LNCaP clone FGC (cell line): ENCODE data around the gene ZBTB4.
"Not testable (repeated sequence)": the region's sequence is repeated elsewhere in the genome, so short reads cannot be mapped to it uniquely, and the experiment has no call there.

ENCODE experiments used
- DNase-seq: peaks from one replicate; pipeline ENCODE4 v3.0.0-alpha.2; 2011; ENCODE audit warnings: low read depth
- H3K4me3 ChIP-seq: 2 replicates; pipeline ENCODE4 v1.5.1; 2011; ENCODE audit warnings: mild to moderate bottlenecking, low read depth, low read length, control low read depth
- TF ChIP-seq, protein P1 (sequence below): IDR thresholded peaks from 2 replicates; pipeline ENCODE4 v1.5.1; 2012; ENCODE audit warnings: mild to moderate bottlenecking; ENCODE audit not compliant: control insufficient read depth, insufficient read depth; ENCODE audit errors: extremely low read depth

The ZBTB4 gene

DNA sequence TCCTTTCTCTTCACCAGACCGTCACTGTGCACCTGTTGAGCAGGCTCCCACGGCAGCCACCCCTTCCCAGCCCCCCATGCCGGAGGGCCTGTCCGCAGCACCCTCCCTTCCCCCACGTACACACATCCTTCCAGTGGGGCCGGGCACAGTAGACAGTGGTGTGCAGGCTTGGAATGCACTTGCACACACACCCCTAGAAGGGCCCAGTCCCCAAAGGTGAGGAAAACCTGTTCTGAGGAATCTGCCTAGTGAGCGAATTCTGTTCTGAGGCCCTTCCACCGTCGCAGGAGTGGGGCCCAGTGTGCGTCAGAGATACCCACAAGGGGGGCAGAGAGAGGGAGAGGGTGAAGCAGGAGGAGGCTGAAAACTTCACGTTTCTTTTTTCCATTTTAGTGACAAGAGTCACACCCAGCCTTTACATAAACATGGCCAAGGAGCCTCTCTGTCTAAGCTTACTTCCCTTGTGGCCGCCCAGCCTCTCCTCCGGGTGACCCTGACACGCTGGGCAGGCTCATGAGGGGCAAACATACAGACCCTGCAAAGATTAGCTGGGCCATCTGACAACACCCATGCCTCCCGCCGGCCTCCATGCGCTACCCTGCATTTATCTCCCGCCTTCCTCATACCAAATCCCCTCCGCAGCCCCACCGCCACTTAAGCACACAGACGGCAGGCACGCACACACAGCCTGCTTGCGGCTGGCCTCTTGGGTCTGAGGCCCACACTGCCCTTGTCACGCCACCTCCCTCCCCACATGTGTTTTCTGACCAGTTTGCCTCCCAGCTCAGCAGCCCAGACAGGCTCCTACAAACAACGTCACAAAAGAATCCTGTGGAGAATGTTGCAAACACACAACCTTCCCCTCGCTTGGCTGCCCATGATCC is 1.8 kb downstream of the ZBTB4 start:
- no peak for DNase-seq
- no peak overlapping the region for H3K4me3 ChIP-seq
- TF ChIP-seq, protein P1, sequence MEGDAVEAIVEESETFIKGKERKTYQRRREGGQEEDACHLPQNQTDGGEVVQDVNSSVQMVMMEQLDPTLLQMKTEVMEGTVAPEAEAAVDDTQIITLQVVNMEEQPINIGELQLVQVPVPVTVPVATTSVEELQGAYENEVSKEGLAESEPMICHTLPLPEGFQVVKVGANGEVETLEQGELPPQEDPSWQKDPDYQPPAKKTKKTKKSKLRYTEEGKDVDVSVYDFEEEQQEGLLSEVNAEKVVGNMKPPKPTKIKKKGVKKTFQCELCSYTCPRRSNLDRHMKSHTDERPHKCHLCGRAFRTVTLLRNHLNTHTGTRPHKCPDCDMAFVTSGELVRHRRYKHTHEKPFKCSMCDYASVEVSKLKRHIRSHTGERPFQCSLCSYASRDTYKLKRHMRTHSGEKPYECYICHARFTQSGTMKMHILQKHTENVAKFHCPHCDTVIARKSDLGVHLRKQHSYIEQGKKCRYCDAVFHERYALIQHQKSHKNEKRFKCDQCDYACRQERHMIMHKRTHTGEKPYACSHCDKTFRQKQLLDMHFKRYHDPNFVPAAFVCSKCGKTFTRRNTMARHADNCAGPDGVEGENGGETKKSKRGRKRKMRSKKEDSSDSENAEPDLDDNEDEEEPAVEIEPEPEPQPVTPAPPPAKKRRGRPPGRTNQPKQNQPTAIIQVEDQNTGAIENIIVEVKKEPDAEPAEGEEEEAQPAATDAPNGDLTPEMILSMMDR, result no peak

DNA sequence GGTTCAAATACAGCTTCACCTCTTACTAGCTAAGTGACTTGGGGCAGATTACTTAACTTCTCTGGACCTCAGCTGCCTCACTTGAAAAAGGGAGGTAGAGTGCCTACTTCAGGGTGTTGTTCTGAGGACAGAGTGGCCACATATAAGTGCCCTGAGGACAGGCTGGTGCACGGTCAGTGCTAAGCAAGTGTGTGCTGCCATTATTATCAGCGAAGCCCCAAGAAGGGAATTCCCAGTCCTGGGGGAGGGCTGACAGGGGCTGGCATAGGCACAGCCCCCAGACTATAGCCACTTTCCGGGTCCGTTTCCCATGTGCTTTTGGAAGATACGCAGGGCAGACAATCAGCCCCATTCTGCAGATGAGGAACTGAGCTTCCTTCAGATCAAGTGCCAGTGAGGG is 2.5 kb downstream of the ZBTB4 start:
- no peak for DNase-seq
- H3K4me3 ChIP-seq, result no peak overlapping the region
- TF ChIP-seq, protein P1, result no peak

GRCh38 chr17:7476494-7476893 is 2.9 kb downstream of the ZBTB4 start:
- TF ChIP-seq, protein P1, result no peak
- DNase-seq, result no peak
- no peak overlapping the region for H3K4me3 ChIP-seq

- DNase-seq, result no peak
- H3K4me3 ChIP-seq, result no peak overlapping the region
- TF ChIP-seq, protein P1, result no peak
Measured at GRCh38 chr17:7475764-7476422, 3.5 kb downstream of the ZBTB4 start.

- not testable (repeated sequence) for H3K4me3 ChIP-seq, DNase-seq
Measured at GRCh38 chr17:7474767-7475166, 4.7 kb downstream of the ZBTB4 start.

- no peak overlapping the region for H3K4me3 ChIP-seq
- TF ChIP-seq, protein P1, result no peak
- DNase-seq, result no peak
Measured at GRCh38 chr17:7471729-7472128, 7.7 kb downstream of the ZBTB4 start.

- not testable (repeated sequence) for H3K4me3 ChIP-seq, DNase-seq
Measured at GRCh38 chr17:7470457-7470973, 8.9 kb downstream of the ZBTB4 start.

DNA sequence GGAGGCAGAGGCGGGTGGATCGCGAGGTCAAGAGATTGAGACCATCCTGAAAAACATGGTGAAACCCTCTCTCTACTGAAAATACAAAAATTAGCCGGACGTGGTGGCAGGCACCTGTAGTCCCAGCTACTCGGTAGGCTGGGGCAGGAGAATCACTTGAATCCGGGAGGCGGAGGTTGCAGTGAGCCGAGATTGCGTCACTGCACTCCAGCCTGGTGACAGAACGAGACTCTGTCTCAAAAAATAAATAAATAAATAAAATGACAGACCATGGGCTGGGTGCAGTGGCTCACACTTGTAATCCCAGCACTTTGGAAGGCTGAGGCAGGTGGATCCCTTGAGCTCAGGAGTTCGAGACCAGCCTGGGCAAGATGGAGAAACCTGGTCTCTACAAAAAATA is 9.6 kb downstream of the ZBTB4 start:
- H3K4me3 ChIP-seq, DNase-seq: not testable (repeated sequence)
